AG08396 (cell line): ENCODE measurements around the gene C8A.

Source experiments
- DNase-seq: peaks from one replicate; pipeline ENCODE4 v3.0.0; 2012; ENCODE audit warnings: low spot score, mixed read lengths

The C8A gene

DNA sequence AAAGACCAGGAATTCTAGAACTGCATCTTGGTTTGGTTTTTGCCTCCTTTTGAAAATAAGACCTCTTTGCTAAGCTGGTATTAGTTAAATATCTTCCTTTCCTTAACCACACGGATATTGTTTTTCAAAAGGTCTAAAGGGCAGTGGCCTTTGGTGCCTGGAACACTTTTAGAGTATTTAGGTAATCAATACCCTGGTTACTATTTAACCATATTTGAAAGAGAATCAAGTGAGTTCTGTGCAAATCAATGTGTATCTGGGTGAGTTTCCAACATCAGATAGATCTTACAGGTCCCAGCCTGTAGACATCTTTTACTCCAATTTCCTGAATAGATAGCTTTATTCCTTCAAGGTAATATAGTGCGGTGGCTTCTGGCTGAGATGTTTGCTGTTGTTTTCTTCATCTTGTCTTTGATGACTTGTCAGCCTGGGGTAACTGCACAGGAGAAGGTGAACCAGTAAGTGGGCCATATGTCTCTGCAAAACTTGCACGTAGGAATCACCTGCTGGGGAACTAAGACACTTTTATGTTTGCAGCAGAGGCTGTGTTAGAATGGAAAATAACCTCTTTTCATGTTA lies at the start of gene C8A:
Gene C8A, plus strand, starts transcription at position 277 of the 579 bp plus-strand sequence. Its CDS starts 105 bp downstream, at position 382.
- no peak for DNase-seq

- DNase-seq, result no peak
These were observed 47.8 kb upstream of the C8A start for GRCh38 chr1:56806804-56807203.

- DNase-seq, result no peak
These were observed 46.2 kb upstream of the C8A start for GRCh38 chr1:56808410-56808809.

DNA sequence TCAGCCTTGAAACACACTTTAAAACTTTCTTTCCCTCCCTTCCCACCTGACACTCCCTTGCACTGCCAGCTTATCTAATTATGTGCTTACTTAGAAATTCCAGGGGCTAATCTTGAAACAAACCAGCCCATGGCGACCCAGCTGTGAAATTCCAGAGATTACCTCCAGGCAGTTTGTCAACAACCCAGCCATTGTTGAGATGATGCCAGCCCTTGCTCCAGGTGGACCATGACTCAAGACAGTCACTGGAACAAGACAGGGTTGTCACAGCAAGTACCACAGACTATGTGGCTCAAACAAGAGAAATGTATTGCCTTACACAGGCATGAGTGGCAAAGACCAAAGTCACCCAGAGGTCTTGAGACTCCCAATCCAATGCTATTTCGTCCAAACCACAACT lies 43.3 kb upstream of the C8A start:
- DNase-seq, result no peak

GRCh38 chr1:56814205-56814604 lies 40.4 kb upstream of the C8A start:
- DNase-seq, result no peak

GRCh38 chr1:56816264-56816663 lies 38.3 kb upstream of the C8A start:
- DNase-seq, result no peak

DNA sequence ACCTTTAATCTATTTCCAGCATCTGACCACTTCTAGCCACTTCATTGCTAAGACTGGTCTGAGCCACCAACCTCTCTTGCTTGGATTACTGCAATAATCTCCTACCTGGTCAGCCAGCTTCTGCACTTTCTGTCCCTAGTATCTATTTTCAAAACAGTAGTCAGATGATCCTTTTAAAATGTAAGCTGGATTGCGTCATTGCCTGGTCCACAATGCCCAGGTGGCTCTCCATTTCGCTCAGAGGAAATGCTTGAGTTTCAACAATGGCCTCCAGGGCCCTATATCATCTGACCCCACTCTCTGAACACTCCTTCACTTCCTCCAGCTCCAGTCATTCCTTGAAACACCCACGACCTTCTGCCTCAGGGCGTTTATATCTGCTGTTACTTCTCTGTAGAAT lies 37.7 kb upstream of the C8A start:
- DNase-seq, result no peak

DNA sequence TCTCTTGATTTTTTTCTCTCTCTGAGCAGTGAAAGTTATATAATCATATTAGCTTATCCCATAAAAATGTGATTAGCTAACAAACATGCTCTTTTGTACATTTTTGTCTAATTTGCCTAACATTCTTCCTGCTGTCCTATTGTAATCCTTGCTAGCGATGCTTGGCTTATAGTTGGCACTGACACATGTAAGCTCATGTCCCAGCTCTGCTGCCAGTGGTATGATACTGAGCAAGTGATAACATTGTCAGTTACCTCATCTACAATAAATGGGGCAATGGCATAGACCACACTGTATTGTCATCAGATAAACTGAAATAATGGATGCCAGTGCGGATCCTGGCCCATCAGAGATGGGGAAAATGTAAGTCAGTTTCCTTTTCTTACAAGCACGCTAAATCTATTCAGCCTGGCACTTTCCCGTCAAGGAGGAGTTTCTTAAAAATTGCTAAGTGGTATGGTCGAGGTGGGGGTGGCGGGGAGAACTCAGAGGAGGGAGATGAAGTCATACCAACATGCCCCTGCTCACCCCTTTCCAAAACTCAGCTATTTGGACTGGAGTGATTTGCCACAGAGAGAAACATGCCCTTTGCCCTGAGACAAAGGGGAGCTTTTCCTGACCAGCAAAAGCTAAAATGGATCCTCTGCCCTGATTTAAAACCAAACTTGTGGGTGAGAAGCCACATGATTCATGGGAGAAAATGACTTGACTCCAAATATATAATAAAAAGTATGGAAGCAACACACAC lies 36.7 kb upstream of the C8A start:
- DNase-seq, result no peak

DNA sequence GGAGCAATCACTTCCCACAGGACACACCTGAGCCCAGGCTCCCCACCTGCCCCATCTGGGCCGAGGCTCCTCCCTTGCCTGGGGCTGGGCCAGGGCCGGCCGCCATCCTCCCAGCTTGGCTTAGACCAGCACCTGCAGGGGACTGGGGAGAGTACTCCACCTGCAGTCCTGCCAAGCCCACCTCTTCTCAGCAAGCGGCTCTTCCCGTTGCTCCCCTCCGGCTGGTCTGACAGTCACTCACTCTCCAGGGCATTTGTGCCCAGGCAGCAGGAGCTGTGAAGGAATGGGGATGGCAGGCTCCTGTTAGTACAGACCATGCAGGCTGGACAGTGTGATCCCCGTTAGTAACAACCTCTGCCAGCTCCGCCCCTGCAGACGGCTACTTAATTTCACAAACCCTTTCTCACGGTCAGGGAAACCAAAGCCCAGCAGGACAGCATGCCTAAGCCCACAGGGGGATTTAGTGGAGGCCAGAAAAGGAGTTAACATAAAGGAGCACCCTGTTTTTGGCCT lies 35.2 kb upstream of the C8A start, which contains the start of gene FYB2:
Gene FYB2, minus strand, starts transcription at position 18 of the 513 bp plus-strand sequence. CDS start 114 bp downstream, outside the sequence.
- no peak for DNase-seq

DNA sequence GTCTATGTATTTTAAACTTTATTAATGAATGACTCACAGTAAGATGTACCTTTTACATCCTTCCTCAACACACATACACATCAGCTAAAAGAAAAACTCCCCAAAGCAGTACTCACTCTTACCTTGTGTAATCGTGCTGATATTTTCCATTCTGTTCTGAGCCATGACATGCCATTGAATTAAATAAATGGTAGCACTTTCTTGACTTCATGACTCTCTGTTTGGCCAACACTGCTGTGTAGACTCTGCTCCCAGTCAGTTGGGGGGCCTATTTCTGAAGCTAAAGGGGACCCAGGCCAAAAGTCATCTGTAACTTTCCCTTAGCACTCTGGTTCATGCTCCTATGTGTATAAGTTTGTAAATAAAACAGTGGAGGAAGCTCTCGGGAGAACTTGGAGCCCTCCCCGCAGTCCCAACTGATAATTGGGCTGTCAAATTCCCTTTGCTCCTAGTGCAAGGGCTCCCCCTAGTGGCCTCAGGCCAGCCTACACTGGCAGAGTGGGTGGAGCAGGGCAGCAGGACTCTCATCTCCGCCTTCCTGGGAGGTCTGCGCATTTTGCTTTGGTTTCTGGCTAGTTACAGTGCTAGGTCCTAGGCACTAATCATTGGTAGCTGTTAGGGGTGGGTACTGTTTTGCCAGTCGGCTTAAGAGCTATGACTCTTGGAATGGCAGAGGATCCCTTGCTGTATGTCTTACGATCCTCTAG lies 33.7 kb upstream of the C8A start:
- DNase-seq, result peak; percentile 83

- no peak for DNase-seq
These were observed 33.2 kb upstream of the C8A start for GRCh38 chr1:56821462-56821797.

- DNase-seq, result no peak
These were observed 30.3 kb upstream of the C8A start for GRCh38 chr1:56824271-56824670.

DNA sequence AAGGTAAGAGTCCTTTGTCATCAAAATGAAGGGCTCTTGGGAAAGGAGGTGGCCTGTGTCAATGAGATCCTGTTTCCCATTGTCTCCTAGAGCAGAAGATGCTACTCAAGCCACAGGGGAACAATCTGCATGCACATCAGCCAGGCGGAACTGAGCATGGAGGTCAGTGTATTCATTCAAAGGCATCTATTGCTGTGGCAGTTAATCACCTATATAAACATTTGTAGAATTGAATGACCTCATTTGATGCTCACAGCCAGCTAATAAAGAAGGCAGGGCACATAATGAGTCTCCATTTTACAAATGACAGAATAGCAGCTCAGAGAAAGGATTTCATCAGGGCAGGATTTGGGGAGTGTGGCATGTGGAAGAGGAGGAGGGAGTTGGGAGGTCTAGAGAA lies 29.7 kb upstream of the C8A start:
- DNase-seq, result no peak

GRCh38 chr1:56825436-56825835 lies 29.2 kb upstream of the C8A start:
- DNase-seq, result no peak

GRCh38 chr1:56827711-56828110 lies 26.9 kb upstream of the C8A start:
- no peak for DNase-seq

- no peak for DNase-seq
These were observed 24.5 kb upstream of the C8A start for GRCh38 chr1:56830052-56830451.

GRCh38 chr1:56831871-56832693 lies 22.5 kb upstream of the C8A start:
- DNase-seq, result peak; percentile 80

- no peak for DNase-seq
These were observed 21.5 kb upstream of the C8A start for GRCh38 chr1:56833088-56833487.

GRCh38 chr1:56834137-56834900 lies 20.3 kb upstream of the C8A start:
- DNase-seq, result no peak

DNA sequence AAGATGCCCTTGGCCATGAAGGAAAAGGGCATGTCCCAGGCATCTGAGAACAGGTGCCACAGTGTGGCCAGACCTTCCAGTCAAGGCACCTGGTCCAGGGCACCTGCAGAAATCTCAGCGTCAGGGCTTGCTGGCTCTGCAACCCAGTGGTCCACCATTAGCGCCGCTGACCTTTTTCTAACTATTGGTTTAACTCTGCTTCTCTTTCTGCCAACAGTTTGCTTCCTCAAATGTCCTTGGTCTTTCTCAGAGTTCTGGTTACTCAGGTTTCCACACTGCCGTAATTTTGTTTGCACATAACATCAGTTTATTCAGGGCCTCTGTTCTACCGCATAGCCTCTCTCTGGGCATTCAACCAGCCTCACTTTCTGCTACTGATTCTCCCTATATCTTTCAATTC lies 18.9 kb upstream of the C8A start:
- DNase-seq, result no peak

- no peak for DNase-seq
These were observed 18.2 kb upstream of the C8A start for GRCh38 chr1:56836359-56836758.
